ENCODE results near the gene RIC8A.
"Not testable (repeated sequence)": the region's sequence is repeated elsewhere in the genome, so short reads cannot be mapped to it uniquely, and the experiment has no call there.

The RIC8A gene

GRCh38 chr11:218815-219593 lies 11.5 kb downstream of the RIC8A start:
- Histone ChIP-seq H3K4me3 (no peak overlapping the region), H3K27me3 (ENCODE audit: low read depth) (no peaks in the 10 kb centered on the region), H3K9me3 (no peaks in the 10 kb centered on the region), H3K36me3 (replicated peaks) (peaks cover 21% of the 10 kb centered on the region), H3K4me1 (no peaks in the 10 kb centered on the region)
- in situ Hi-C loops (cut with MboI; ENCODE audit: low sequenced_read_pairs): no loop called here
- DNase-seq (ENCODE audit: low spot score in 2 of 2): no peak

- DNase-seq (ENCODE audit: low spot score in 2 of 2); H3K4me1 ChIP-seq; H3K4me3 ChIP-seq; H3K36me3 ChIP-seq (replicated peaks); in situ Hi-C loops (cut with MboI; ENCODE audit: low sequenced_read_pairs); H3K27me3 ChIP-seq (ENCODE audit: low read depth); H3K9me3 ChIP-seq: not testable (repeated sequence)
Observed at GRCh38 chr11:220641-221215, 13.2 kb downstream of the RIC8A start.

GRCh38 chr11:221539-221938 lies 14.0 kb downstream of the RIC8A start:
- DNase-seq (ENCODE audit: low spot score in 2 of 2): no peak
- in situ Hi-C loops (cut with MboI; ENCODE audit: low sequenced_read_pairs): no loop called here
- no peaks in the 10 kb centered on the region for H3K36me3 ChIP-seq (replicated peaks)
- H3K4me3 ChIP-seq: no peak overlapping the region
- H3K27me3 ChIP-seq (ENCODE audit: low read depth): no peaks in the 10 kb centered on the region
- H3K4me1 ChIP-seq: no peaks in the 10 kb centered on the region
- H3K9me3 ChIP-seq: no peaks in the 10 kb centered on the region

GRCh38 chr11:221998-222789 lies 14.7 kb downstream of the RIC8A start:
- no peak for DNase-seq (ENCODE audit: low spot score in 2 of 2)
- Histone ChIP-seq H3K36me3 (replicated peaks) (no peaks in the 10 kb centered on the region), H3K9me3 (no peaks in the 10 kb centered on the region), H3K4me3 (no peak overlapping the region), H3K4me1 (no peaks in the 10 kb centered on the region), H3K27me3 (ENCODE audit: low read depth) (no peaks in the 10 kb centered on the region)
- in situ Hi-C loops (cut with MboI; ENCODE audit: low sequenced_read_pairs): no loop called here

DNA sequence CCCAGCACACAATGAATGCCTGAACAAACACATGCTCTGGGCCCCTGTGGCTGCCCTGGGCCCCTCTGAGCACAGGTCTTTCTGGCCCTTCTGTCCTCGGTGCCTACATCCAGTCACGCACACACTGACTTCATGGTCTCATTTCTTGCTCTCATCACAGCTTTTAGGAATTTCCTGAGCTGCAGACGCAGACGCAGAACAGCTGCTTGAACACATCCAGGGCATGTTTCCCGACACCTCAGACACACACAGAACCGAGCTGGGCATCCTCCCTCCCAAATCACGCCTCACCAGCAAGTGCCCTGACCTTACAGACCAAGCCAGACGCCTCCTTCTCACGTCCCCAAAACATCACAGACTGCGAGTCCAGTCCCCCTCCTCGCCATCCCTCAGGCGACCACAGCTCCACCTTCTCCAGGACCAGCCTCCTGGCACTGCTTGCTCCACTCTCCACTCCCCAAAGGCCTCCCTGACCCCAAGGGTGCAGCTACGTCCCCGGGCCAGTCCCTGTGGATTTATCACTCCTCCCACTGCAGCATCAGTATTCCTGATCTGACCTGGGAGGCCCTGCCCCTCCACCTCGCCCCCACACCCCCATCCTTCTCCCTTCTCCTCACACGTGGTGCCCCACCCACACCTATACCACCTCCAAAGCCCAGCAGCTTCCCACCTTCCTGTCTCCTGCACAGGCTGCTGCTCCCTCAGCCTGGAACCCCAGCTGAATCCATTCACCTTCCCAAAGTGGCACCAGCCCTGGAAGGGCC lies 15.7 kb downstream of the RIC8A start:
- H3K4me3 ChIP-seq: no peak overlapping the region
- H3K9me3 ChIP-seq: no peaks in the 10 kb centered on the region
- no peaks in the 10 kb centered on the region for H3K27me3 ChIP-seq (ENCODE audit: low read depth)
- peaks cover 7% of the 10 kb centered on the region for H3K4me1 ChIP-seq
- in situ Hi-C loops (cut with MboI; ENCODE audit: low sequenced_read_pairs): no loop called here
- no peak for DNase-seq (ENCODE audit: low spot score in 2 of 2)
- H3K36me3 ChIP-seq (replicated peaks): no peaks in the 10 kb centered on the region

DNA sequence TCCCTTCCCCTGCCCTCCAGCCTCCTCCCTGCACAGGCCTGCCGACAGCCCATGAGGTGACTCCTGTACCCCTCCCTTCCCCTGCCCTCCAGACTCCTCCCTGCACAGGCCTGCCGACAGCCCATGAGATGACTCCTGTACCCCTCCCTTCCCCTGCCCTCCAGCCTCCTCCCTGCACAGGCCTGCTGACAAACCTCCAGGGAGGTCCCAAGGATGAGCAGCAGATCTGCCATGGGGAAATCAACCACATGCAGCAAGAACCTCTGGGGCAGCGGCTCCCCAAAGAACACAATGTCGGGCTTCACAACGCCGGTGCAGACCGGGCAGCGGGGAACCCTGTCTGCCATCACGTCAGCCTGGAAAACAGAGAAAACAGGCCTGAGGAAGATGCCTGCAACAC lies 16.4 kb downstream of the RIC8A start:
- Histone ChIP-seq H3K27me3 (ENCODE audit: low read depth) (no peaks in the 10 kb centered on the region), H3K4me1 (peaks cover 13% of the 10 kb centered on the region), H3K9me3 (no peaks in the 10 kb centered on the region), H3K36me3 (replicated peaks) (no peaks in the 10 kb centered on the region), H3K4me3 (no peak overlapping the region)
- no peak for DNase-seq (ENCODE audit: low spot score in 2 of 2)
- in situ Hi-C loops (cut with MboI; ENCODE audit: low sequenced_read_pairs): no loop called here

- H3K36me3 ChIP-seq (replicated peaks): no peaks in the 10 kb centered on the region
- in situ Hi-C loops (cut with MboI; ENCODE audit: low sequenced_read_pairs): no loop called here
Observed at GRCh38 chr11:224424-224823, 16.9 kb downstream of the RIC8A start.

DNA sequence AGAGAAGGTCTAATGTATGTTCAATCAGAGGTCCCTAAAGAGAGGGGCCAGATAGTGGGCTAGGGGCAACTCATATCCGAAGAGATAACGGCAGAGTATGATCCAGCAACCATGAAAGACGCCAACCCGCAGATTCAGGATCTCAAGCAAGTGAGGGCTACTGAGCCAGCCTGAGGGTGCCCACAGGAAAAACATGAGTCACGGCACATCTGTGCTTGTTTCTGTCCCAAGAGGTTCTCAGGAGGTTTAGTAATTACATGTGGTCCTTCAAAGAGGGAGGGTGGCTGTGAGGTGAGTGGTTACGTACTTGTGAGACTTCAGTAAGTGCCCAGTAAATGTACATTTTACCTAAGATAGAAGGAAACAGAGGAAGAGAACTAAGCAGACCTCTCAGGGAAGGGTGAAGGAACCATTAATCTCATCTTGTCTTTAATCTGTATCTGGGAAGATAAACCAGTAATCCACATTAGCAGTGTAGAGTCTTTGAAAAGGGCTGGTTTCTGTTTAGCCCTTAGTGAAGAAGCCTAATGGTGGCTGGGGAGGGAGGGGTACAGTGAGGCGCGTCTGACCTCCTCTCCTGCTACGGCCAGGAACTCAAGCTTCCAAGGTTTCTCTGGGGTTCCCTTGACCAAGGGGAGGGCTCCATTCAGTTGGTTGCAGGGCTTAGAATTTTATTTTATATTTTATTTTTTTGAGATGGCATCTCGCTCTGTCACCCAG lies 18.4 kb downstream of the RIC8A start:
- H3K4me3 ChIP-seq: no peak overlapping the region
- DNase-seq (ENCODE audit: low spot score in 2 of 2): no peak
- H3K4me1 ChIP-seq: peaks cover 13% of the 10 kb centered on the region
- no peaks in the 10 kb centered on the region for H3K27me3 ChIP-seq (ENCODE audit: low read depth)
- H3K36me3 ChIP-seq (replicated peaks): no peaks in the 10 kb centered on the region
- H3K9me3 ChIP-seq: no peaks in the 10 kb centered on the region
- in situ Hi-C loops (cut with MboI; ENCODE audit: low sequenced_read_pairs): no loop called here

More at GRCh38 chr11:224424-224823, 16.9 kb downstream of the RIC8A start:
- Histone ChIP-seq H3K4me1 (peaks cover 13% of the 10 kb centered on the region), H3K9me3 (no peaks in the 10 kb centered on the region), H3K27me3 (ENCODE audit: low read depth) (no peaks in the 10 kb centered on the region), H3K4me3 (no peak overlapping the region)
- DNase-seq (ENCODE audit: low spot score in 2 of 2): no peak

DNA sequence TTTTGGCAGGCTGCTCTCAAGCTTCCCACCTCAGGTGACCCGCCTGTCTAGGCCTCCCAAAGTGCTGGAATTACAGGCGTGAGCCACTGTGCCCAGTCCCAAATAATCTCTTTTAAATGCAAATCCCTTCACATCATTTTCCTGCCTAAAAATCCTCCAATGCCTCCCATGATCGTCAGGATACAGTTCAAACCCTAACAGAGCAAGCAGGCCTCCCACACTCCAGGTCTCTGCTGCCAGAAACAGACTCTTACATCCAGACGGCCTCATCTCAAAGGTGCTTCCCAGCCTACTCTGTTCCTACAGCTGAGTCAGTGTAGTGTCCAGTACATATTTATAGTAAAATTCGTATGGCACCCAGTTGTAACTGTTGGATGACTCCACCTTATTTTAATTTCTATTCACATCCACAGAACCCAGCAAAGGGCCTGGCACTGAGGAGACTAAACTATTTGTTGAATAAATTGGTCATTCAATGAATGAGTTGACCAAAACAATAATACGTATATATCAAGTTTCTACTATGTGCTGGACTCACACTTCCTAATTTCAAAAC lies 20.4 kb downstream of the RIC8A start:
- Histone ChIP-seq H3K4me1 (peaks cover 13% of the 10 kb centered on the region), H3K4me3 (no peak overlapping the region), H3K27me3 (ENCODE audit: low read depth) (no peaks in the 10 kb centered on the region), H3K36me3 (replicated peaks) (no peaks in the 10 kb centered on the region), H3K9me3 (no peaks in the 10 kb centered on the region)
- in situ Hi-C loops (cut with MboI; ENCODE audit: low sequenced_read_pairs): no loop called here
- DNase-seq (ENCODE audit: low spot score in 2 of 2): no peak

GRCh38 chr11:230431-230830 lies 22.9 kb downstream of the RIC8A start:
- Histone ChIP-seq H3K9me3 (no peaks in the 10 kb centered on the region), H3K4me1 (peaks cover 13% of the 10 kb centered on the region), H3K36me3 (replicated peaks) (no peaks in the 10 kb centered on the region), H3K27me3 (ENCODE audit: low read depth) (no peaks in the 10 kb centered on the region), H3K4me3 (no peak overlapping the region)
- no peak for DNase-seq (ENCODE audit: low spot score in 2 of 2)
- in situ Hi-C loops (cut with MboI; ENCODE audit: low sequenced_read_pairs): no loop called here

- H3K36me3 ChIP-seq (replicated peaks): no peaks in the 10 kb centered on the region
- in situ Hi-C loops (cut with MboI; ENCODE audit: low sequenced_read_pairs): no loop called here
- peaks cover 12% of the 10 kb centered on the region for H3K4me1 ChIP-seq
- H3K27me3 ChIP-seq (ENCODE audit: low read depth): no peaks in the 10 kb centered on the region
- no peak for DNase-seq (ENCODE audit: low spot score in 2 of 2)
- no peaks in the 10 kb centered on the region for H3K9me3 ChIP-seq
- H3K4me3 ChIP-seq: no peak overlapping the region
Observed at GRCh38 chr11:232783-233565, 25.5 kb downstream of the RIC8A start.

DNA sequence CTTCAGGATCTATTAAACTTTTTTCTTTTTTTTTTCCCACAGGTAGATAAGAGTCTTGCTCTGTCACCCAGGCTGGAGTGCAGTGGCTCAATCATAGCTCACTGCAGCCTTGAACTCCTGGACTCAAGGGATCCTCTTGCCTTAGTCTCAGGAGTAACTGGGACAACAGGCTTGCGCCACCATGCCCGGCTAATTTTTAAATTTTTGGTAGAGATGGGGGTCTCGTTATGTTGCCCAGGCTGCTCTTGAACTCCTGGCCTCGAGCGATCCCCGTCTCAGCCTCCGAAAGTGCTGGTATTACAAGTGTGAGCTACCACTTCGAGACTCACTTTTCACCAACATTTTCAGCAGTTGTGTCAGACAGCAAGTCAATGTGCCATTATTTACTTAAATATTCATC lies 27.7 kb downstream of the RIC8A start:
- Histone ChIP-seq H3K4me1 (peaks cover 7% of the 10 kb centered on the region), H3K4me3 (peak overlapping the region; percentile 84), H3K27me3 (ENCODE audit: low read depth) (no peaks in the 10 kb centered on the region), H3K9me3 (no peaks in the 10 kb centered on the region), H3K36me3 (replicated peaks) (peaks cover 11% of the 10 kb centered on the region)
- DNase-seq (ENCODE audit: low spot score in 2 of 2): no peak
- in situ Hi-C loops (cut with MboI; ENCODE audit: low sequenced_read_pairs): no loop called here

Measured in HAP-1 (cell line).